Measurements from ENCODE around the gene EVPL. TPM values are rescaled to one million over a fixed set of nuclear protein-coding genes. Genes with fewer than 3 reads are reported as not detected.

EVPL gene
- total RNA-seq, 1 donor from 2014 or later, result not detected

GRCh38 chr17:76024353-76024752, 2.8 kb downstream of the EVPL start:
- H3K36me3 Mint-ChIP-seq (ENCODE audit: low read depth), result no peaks in the 10 kb centered on the region
- ATAC-seq (ENCODE audit: low read depth) (no peak), DNase-seq (no peak)
- no peak overlapping the region for H3K4me3 Mint-ChIP-seq
- CTCF ChIA-PET, result no interaction called here
- H3K9me3 Mint-ChIP-seq, result no peaks in the 10 kb centered on the region
- H3K27ac Mint-ChIP-seq, result no peak overlapping the region
- POLR2A ChIA-PET, result no interaction called here
- TF ChIP-seq CTCF (IDR thresholded peaks at IDR 0.05), result no peak
- H3K27me3 Mint-ChIP-seq, result no peaks in the 10 kb centered on the region
- intact Hi-C loops (cut with micrococcal nuclease), result no loop called here
- H3K4me1 Mint-ChIP-seq, result peaks cover 2% of the 10 kb centered on the region

DNA sequence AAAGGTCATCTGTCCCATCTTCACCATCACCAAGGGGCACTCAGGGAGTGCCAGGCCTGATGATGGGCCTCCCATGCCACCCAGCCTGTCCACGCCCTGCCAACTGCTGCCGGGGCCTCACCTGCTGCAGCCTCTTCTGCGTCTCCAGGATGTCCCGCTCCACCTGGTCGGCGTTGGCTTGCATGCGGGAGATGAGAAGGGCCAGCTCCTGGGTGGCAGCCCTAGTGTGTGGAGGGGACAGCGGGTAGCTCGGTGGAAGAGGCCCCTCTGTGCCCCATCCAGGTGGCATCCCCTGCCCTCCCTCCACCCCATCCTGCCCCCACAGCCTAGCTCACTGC, 3.2 kb downstream of the EVPL start:
- no peak overlapping the region for H3K4me3 Mint-ChIP-seq
- DNase-seq, result no peak
- no peak for TF ChIP-seq CTCF (IDR thresholded peaks at IDR 0.05)
- H3K4me1 Mint-ChIP-seq, result no peaks in the 10 kb centered on the region
- H3K9me3 Mint-ChIP-seq, result no peaks in the 10 kb centered on the region
- ATAC-seq (ENCODE audit: low read depth), result no peak
- no peaks in the 10 kb centered on the region for H3K36me3 Mint-ChIP-seq (ENCODE audit: low read depth)
- intact Hi-C loops (cut with micrococcal nuclease), result no loop called here
- CTCF ChIA-PET, result no interaction called here
- H3K27me3 Mint-ChIP-seq, result no peaks in the 10 kb centered on the region
- H3K27ac Mint-ChIP-seq, result no peak overlapping the region
- POLR2A ChIA-PET, result no interaction called here

- H3K27me3 Mint-ChIP-seq, result no peaks in the 10 kb centered on the region
- POLR2A ChIA-PET, result no interaction called here
- intact Hi-C loops (cut with micrococcal nuclease), result no loop called here
- no peak overlapping the region for H3K4me3 Mint-ChIP-seq
- ATAC-seq (ENCODE audit: low read depth), result no peak
- H3K4me1 Mint-ChIP-seq, result no peaks in the 10 kb centered on the region
- no peaks in the 10 kb centered on the region for H3K9me3 Mint-ChIP-seq
- no peaks in the 10 kb centered on the region for H3K36me3 Mint-ChIP-seq (ENCODE audit: low read depth)
- no peak for TF ChIP-seq CTCF (IDR thresholded peaks at IDR 0.05)
- CTCF ChIA-PET, result no interaction called here
- DNase-seq, result no peak
- no peak overlapping the region for H3K27ac Mint-ChIP-seq
Observed at GRCh38 chr17:76022973-76023899, 3.9 kb downstream of the EVPL start.

GRCh38 chr17:76022285-76022684, 4.8 kb downstream of the EVPL start:
- intact Hi-C loops (cut with micrococcal nuclease), result no loop called here
- ChIA-PET CTCF (no interaction called here), POLR2A (no interaction called here)
- no peak for DNase-seq
- no peak for TF ChIP-seq CTCF (IDR thresholded peaks at IDR 0.05)
- ATAC-seq (ENCODE audit: low read depth), result no peak
- no peaks in the 10 kb centered on the region for H3K36me3 Mint-ChIP-seq (ENCODE audit: low read depth)
- no peak overlapping the region for H3K27ac Mint-ChIP-seq
- H3K9me3 Mint-ChIP-seq, result no peaks in the 10 kb centered on the region
- no peaks in the 10 kb centered on the region for H3K27me3 Mint-ChIP-seq
- H3K4me1 Mint-ChIP-seq, result no peaks in the 10 kb centered on the region
- H3K4me3 Mint-ChIP-seq, result no peak overlapping the region

GRCh38 chr17:76019833-76020467, 7.2 kb downstream of the EVPL start:
- no peak for TF ChIP-seq CTCF (IDR thresholded peaks at IDR 0.05)
- H3K4me1 Mint-ChIP-seq, result no peaks in the 10 kb centered on the region
- H3K9me3 Mint-ChIP-seq, result no peaks in the 10 kb centered on the region
- no peak overlapping the region for H3K27ac Mint-ChIP-seq
- intact Hi-C loops (cut with micrococcal nuclease), result loop anchor here (10.0 kb wide), 1 partner anchor 365 kb away; the partner anchor contains the start of gene SPHK1
- ChIA-PET POLR2A (no interaction called here), CTCF (interaction anchor here (0.7 to 2.1 kb wide), 4 partner anchors 9 to 260 kb away, joined by 3 to 6 read pairs (median 4); no protein-coding TSS in a partner anchor)
- DNase-seq (no peak), ATAC-seq (ENCODE audit: low read depth) (no peak)
- no peaks in the 10 kb centered on the region for H3K27me3 Mint-ChIP-seq
- H3K36me3 Mint-ChIP-seq (ENCODE audit: low read depth), result no peaks in the 10 kb centered on the region
- H3K4me3 Mint-ChIP-seq, result no peak overlapping the region
